ENCODE measurements around the gene DNTT.

DNA sequence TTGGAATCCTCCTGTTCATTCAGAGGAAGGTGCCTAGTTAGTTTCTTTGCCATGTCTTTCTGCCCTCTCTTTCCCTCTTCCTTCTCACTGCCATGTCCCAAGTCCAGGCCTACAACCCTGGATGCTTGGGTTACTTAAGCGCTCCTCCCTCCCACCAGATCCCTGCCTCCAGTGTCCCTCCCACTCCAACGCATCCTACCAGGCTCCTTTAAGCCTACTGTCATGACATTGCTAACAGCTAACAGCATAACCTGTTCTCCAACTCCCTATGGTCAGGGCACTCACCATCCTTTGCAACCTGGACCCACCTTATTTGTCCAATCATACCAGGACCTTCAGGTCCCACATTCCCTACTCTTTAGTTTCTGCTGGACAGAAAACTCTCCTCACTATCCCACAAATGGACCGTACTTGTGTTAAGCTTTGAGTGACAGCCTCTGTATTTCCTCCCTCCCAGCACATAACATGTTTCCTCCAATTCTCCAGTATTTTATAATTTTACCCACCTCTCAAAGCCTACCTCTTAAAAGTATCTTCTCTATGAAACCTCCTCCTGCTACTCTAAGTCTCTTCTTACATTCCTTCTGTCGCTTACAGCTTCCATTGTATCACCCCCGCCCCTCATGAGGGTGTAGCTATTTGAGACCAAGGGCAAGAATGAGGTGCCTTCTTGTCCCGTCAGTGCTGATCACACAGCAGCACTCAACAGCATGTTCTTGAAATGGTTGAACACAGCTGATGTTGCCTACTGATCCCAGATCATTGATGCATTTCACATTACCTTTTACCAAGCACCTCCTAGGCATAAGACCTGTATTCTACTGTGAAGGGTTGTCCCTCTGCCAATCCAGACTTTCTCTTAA lies 34.6 kb upstream of the DNTT start:
- TF ChIP-seq YY1 (tag by site-specific recombination; IDR thresholded peaks at IDR 0.05): no peak
- TF ChIP-seq ZNF521 (tag by site-specific recombination; IDR thresholded peaks at IDR 0.05): no peak
- no peak for TF ChIP-seq ZNF266 (tag by site-specific recombination; IDR thresholded peaks at IDR 0.05; ENCODE audit: low read depth)
- TF ChIP-seq ZSCAN18 (tag by site-specific recombination; IDR thresholded peaks at IDR 0.05): no peak
- TF ChIP-seq ZNF645 (tag by site-specific recombination; IDR thresholded peaks at IDR 0.05): no peak
- TF ChIP-seq, protein P1, sequence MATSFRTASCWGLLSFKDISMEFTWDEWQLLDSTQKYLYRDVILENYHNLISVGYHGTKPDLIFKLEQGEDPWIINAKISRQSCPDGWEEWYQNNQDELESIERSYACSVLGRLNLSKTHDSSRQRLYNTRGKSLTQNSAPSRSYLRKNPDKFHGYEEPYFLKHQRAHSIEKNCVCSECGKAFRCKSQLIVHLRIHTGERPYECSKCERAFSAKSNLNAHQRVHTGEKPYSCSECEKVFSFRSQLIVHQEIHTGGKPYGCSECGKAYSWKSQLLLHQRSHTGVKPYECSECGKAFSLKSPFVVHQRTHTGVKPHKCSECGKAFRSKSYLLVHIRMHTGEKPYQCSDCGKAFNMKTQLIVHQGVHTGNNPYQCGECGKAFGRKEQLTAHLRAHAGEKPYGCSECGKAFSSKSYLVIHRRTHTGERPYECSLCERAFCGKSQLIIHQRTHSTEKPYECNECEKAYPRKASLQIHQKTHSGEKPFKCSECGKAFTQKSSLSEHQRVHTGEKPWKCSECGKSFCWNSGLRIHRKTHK (tag by site-specific recombination; IDR thresholded peaks at IDR 0.05): no peak
- no peak for TF ChIP-seq ZNF140 (tag by site-specific recombination; IDR thresholded peaks at IDR 0.05)
- TF ChIP-seq ZNF629 (tag by site-specific recombination; IDR thresholded peaks at IDR 0.05): no peak
- TF ChIP-seq ZNF473 (tag by site-specific recombination; IDR thresholded peaks at IDR 0.05): no peak
- no peak for TF ChIP-seq ZNF10 (tag by site-specific recombination; IDR thresholded peaks at IDR 0.05)

Data from HEK293 (cell line).